Endothelial cell of umbilical vein (primary cell): Measurements from ENCODE around the gene GABRA4. TPM values are rescaled to one million over a fixed set of nuclear protein-coding genes. Genes with fewer than 3 reads are reported as not detected.

Experiments
- BruUV-seq: library from RNA; stranded (reverse); fragments of 400-500 nt; replicated peaks from 2 replicates; lab custom pipeline; 2021; lab: Mats Ljungman, UMichigan
- CTCF ChIA-PET: fragments of 300-600, 350-600 bp; sonication (Branson Sonifier 250); formaldehyde crosslinking; loops from one replicate; lab custom pipeline; 2021; ENCODE audit warnings: antibody characterized with exemption, inconsistent platforms; lab: Charles Lee
- POLR2A ChIA-PET: fragments of 300-600, 350-600 bp; sonication (Branson Sonifier 250); formaldehyde crosslinking; loops from one replicate; lab custom pipeline; 2021; ENCODE audit warnings: antibody characterized with exemption, inconsistent platforms; lab: Charles Lee
- DNase-seq: peaks from one replicate; pipeline ENCODE4 v3.0.0-alpha.2; 2011; ENCODE audit warnings: low read depth, low spot score
- FAIRE-seq: peaks from 2 replicates; lab custom pipeline; 2011; peaks lifted over from hg19 to GRCh38; lab: Jason Lieb, UNC
- H2AFZ ChIP-seq: 2 replicates; pipeline ENCODE4 v1.6.0; 2012; ENCODE audit warnings: low read depth, low read length, control low read depth, inconsistent platforms
- H3K27ac ChIP-seq: 2 replicates; pipeline ENCODE4 v1.5.1; 2011; ENCODE audit warnings: low read depth, mild to moderate bottlenecking, control low read depth, low read length, moderate library complexity; ENCODE audit not compliant: insufficient read depth
- H3K27me3 ChIP-seq, 2 experiments: 2 replicates each; pipeline versions ENCODE4 v1.6.0 to v1.6.1; 2011; ENCODE audit warnings: low read length in 2 of 2, mixed read lengths in 1 of 2; ENCODE audit not compliant: control insufficient read depth in 2 of 2, insufficient read depth in 2 of 2
- H3K36me3 ChIP-seq, 2 experiments: 2 replicates in 1 of 2; 3 replicates in 1 of 2; pipeline ENCODE4 v1.5.1; 2011; ENCODE audit warnings: low read length in 2 of 2, mild to moderate bottlenecking in 1 of 2, moderate library complexity in 1 of 2; ENCODE audit not compliant: control insufficient read depth in 2 of 2, insufficient read depth in 2 of 2; ENCODE audit errors: extremely low read depth in 1 of 2
- H3K4me1 ChIP-seq: 3 replicates; pipeline ENCODE4 v1.5.1; 2011; ENCODE audit warnings: mild to moderate bottlenecking, low read length; ENCODE audit not compliant: control insufficient read depth, insufficient read depth; ENCODE audit errors: extremely low read depth
- H3K4me2 ChIP-seq: 2 replicates; pipeline ENCODE4 v1.6.1; 2011; ENCODE audit warnings: low read length, control low read depth, mixed read lengths; ENCODE audit not compliant: insufficient read depth
- H3K4me3 ChIP-seq, 3 experiments: fragments of 200-600 bp in 1 of 3; sonication (generic), shearing (Covaris generic) in 1 of 3; replicated peaks in 1 of 3; 2 replicates each; pipeline ENCODE4 v1.5.1; 2011 to 2016; ENCODE audit warnings: control low read depth in 3 of 3, low read length in 3 of 3, mild to moderate bottlenecking in 2 of 3, inconsistent platforms in 1 of 3, low read depth in 1 of 3, moderate library complexity in 1 of 3; ENCODE audit not compliant: insufficient read depth in 1 of 3
- H3K79me2 ChIP-seq: 2 replicates; pipeline ENCODE4 v1.6.0; 2012; ENCODE audit warnings: low read length, inconsistent platforms; ENCODE audit not compliant: control insufficient read depth, insufficient read depth
- H3K9ac ChIP-seq: replicated peaks from 2 replicates; pipeline ENCODE3; 2011; ENCODE audit warnings: low read length, control low read depth; ENCODE audit not compliant: insufficient read depth; ENCODE audit errors: extremely low read depth
- H3K9me1 ChIP-seq: replicated peaks from 3 replicates; pipeline ENCODE4 v1.6.0; 2011; ENCODE audit warnings: mild to moderate bottlenecking, low read length; ENCODE audit not compliant: control insufficient read depth, insufficient read depth; ENCODE audit errors: extremely low read depth
- H3K9me3 ChIP-seq: replicated peaks from 2 replicates; pipeline ENCODE4 v1.5.1; 2012; ENCODE audit warnings: low read length, inconsistent platforms; ENCODE audit not compliant: control insufficient read depth, insufficient read depth
- H4K20me1 ChIP-seq: replicated peaks from 2 replicates; pipeline ENCODE3; 2011; ENCODE audit warnings: mild to moderate bottlenecking, low read length; ENCODE audit not compliant: control insufficient read depth, insufficient read depth; ENCODE audit errors: extremely low read depth
- EZH2 ChIP-seq: IDR thresholded peaks from 2 replicates; pipeline ENCODE4 v1.6.1; 2012; ENCODE audit warnings: borderline replicate concordance, low read depth, mild to moderate bottlenecking, moderate library complexity, low read length, inconsistent platforms; ENCODE audit not compliant: severe bottlenecking
- FOS ChIP-seq: IDR thresholded peaks from 2 replicates; pipeline ENCODE4 v1.6.1; 2011; ENCODE audit warnings: mild to moderate bottlenecking, low read length, moderate library complexity, borderline replicate concordance; ENCODE audit not compliant: insufficient read depth
- GATA2 ChIP-seq: IDR thresholded peaks from 2 replicates; pipeline ENCODE4 v1.7.0; 2011; ENCODE audit warnings: low read depth, mild to moderate bottlenecking, moderate library complexity, mixed read lengths, low read length; ENCODE audit not compliant: insufficient read length, insufficient read depth
- JUN ChIP-seq: IDR thresholded peaks from 2 replicates; pipeline ENCODE4 v1.6.1; 2011; ENCODE audit warnings: borderline replicate concordance, low read depth; ENCODE audit not compliant: insufficient read length, insufficient read depth
- MYC ChIP-seq: IDR thresholded peaks from one replicate; pipeline ENCODE4 v1.6.1; 2011; ENCODE audit warnings: mild to moderate bottlenecking, low read depth, low read length
- POLR2A ChIP-seq: IDR thresholded peaks from 2 replicates; pipeline ENCODE4 v1.6.1; 2012; ENCODE audit warnings: low read depth, mild to moderate bottlenecking, control low read depth, low read length
- POLR2AphosphoS5 ChIP-seq: IDR thresholded peaks from 2 replicates; pipeline ENCODE4 v1.6.1; 2012; ENCODE audit warnings: low read depth, mild to moderate bottlenecking, control low read depth, low read length, moderate library complexity; ENCODE audit not compliant: insufficient read depth
- dilution Hi-C: fragments of 300-500 bp; cut with MboI; formaldehyde crosslinking; loops from one replicate; pipeline ENCODE4 v1.15.0; 2019; ENCODE audit warnings: low sequenced_read_pairs; ENCODE audit not compliant: extremely low pct_ligation_motif_present
- intact Hi-C: fragments of 100-400 bp; cut with micrococcal nuclease; formaldehyde crosslinking; loops from one replicate; pipeline ENCODE4 v1.10.0; 2022
- polyA plus RNA-seq, 4 experiments: library from polyadenylated mRNA; depleted of rRNA in 3 of 4; stranded (reverse) in 3 of 4; unstranded in 1 of 4; fragments of >200 nt; gene quantifications; 2 replicates each; pipeline versions ENCODE4 v1.2.1 to v1.2.3, GENCODE V29; 2011 to 2012; ENCODE audit warnings: missing spikeins in 1 of 4
- total RNA-seq: library from RNA; stranded (reverse); gene quantifications from 2 replicates; pipeline ENCODE4 v1.2.3, GENCODE V29; 2021
- TF ChIP-seq, protein P1 (sequence below), 2 donors: IDR thresholded peaks; 1 replicate in 1 of 2; 2 replicates in 1 of 2; pipeline ENCODE4 v1.5.1; 2011; ENCODE audit warnings: low read length in 2 of 2, mild to moderate bottlenecking in 2 of 2, moderate library complexity in 2 of 2, control low read depth in 1 of 2, inconsistent platforms in 1 of 2, low read depth in 1 of 2; ENCODE audit not compliant: insufficient read depth in 1 of 2; ENCODE audit errors: extremely low read depth in 1 of 2
- TF ChIP-seq, protein P2 (sequence below): IDR thresholded peaks from 2 replicates; pipeline ENCODE4 v1.6.1; 2011; ENCODE audit not compliant: insufficient read depth, insufficient read length

Gene GABRA4
- total and polyA plus RNA-seq, 2 donors (not counting 3 experiments of a cell fraction or from before 2014, with no cell fraction given) = not detected

DNA sequence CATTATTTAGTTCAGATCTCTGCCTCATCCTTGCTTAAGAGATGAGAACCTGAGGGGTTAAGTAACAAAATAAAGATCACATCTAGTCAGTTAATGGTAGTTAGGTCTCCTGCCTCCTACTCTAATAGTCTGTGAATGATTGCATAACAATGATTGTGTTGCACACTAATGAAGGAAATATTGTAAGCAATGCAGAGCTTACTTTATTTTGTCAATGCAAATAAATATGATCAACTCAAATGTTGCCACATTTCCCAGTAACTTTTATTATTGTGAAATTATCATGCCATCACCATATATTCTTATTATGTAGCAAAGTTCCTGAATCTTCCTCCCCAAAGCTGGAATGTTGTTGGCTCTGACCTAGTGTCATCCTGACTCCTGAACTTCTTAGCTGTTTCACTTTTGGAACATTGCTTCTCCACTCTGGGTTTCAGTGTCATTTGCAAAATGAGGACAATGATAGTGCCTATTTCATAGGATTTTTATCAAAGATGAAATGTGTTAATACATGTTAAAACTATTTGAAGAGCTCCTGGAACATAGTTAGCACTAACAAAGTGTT is 17.0 kb upstream of the GABRA4 start:
- POLR2A ChIA-PET = no interaction called here
- H3K36me3 ChIP-seq = no peaks in the 10 kb centered on the region
- no peaks in the 10 kb centered on the region for H3K9me1 ChIP-seq
- no peak overlapping the region for H3K9ac ChIP-seq
- H3K4me3 ChIP-seq = no peak overlapping the region
- DNase-seq (no peak), FAIRE-seq (no peak)
- dilution Hi-C loops (no loop called here), intact Hi-C loops (no loop called here)
- no peaks in the 10 kb centered on the region for H4K20me1 ChIP-seq
- no TSS peak for BruUV-seq
- H3K27me3 ChIP-seq = no peaks in the 10 kb centered on the region
- H3K79me2 ChIP-seq = no peaks in the 10 kb centered on the region
- CTCF ChIA-PET = interaction anchor here (1.1 kb wide), 1 partner anchor 10 kb away, joined by 4 read pairs; no protein-coding TSS in a partner anchor
- no peaks in the 10 kb centered on the region for H3K4me1 ChIP-seq
- H3K4me2 ChIP-seq = no peak overlapping the region
- TF ChIP-seq FOS = no peak
- TF ChIP-seq MYC = no peak
- TF ChIP-seq JUN = no peak
- no peak for TF ChIP-seq POLR2AphosphoS5
- TF ChIP-seq, protein P1, sequence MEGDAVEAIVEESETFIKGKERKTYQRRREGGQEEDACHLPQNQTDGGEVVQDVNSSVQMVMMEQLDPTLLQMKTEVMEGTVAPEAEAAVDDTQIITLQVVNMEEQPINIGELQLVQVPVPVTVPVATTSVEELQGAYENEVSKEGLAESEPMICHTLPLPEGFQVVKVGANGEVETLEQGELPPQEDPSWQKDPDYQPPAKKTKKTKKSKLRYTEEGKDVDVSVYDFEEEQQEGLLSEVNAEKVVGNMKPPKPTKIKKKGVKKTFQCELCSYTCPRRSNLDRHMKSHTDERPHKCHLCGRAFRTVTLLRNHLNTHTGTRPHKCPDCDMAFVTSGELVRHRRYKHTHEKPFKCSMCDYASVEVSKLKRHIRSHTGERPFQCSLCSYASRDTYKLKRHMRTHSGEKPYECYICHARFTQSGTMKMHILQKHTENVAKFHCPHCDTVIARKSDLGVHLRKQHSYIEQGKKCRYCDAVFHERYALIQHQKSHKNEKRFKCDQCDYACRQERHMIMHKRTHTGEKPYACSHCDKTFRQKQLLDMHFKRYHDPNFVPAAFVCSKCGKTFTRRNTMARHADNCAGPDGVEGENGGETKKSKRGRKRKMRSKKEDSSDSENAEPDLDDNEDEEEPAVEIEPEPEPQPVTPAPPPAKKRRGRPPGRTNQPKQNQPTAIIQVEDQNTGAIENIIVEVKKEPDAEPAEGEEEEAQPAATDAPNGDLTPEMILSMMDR (IDR thresholded peaks at IDR 0.05; ENCODE audit: extremely low read depth in 1 of 2, insufficient read depth in 1 of 2, low read depth in 1 of 2, low read length in 2 of 2) = no peak
- TF ChIP-seq, protein P2, sequence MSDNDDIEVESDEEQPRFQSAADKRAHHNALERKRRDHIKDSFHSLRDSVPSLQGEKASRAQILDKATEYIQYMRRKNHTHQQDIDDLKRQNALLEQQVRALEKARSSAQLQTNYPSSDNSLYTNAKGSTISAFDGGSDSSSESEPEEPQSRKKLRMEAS = no peak
- TF ChIP-seq POLR2A = no peak
- no peak for TF ChIP-seq GATA2
- TF ChIP-seq EZH2 = no peak
- no peak overlapping the region for H3K27ac ChIP-seq
- H2AFZ ChIP-seq = no peak overlapping the region
- no peaks in the 10 kb centered on the region for H3K9me3 ChIP-seq
